H1 (cell line): ENCODE results near the gene RNASE11. TPM values are rescaled to one million over a fixed set of nuclear protein-coding genes. Genes with fewer than 3 reads are reported as not detected.

ENCODE experiments used
- CTCF ChIA-PET: fragments of 300-600 bp; sonication (Branson Sonifier 250); formaldehyde crosslinking; loops from one replicate; lab custom pipeline; 2021; ENCODE audit not compliant: partially characterized antibody; lab: Charles Lee
- POLR2A ChIA-PET: fragments of 300-600 bp; sonication (Branson Sonifier 250); formaldehyde crosslinking; loops from one replicate; lab custom pipeline; 2021; ENCODE audit warnings: inconsistent platforms; ENCODE audit not compliant: partially characterized antibody; lab: Charles Lee
- DNase-seq, 2 experiments: peaks; one replicate each; pipeline versions ENCODE4 v3.0.0 to v3.0.0-alpha.2; 2010 to 2022; ENCODE audit warnings: low spot score in 2 of 2, low read depth in 1 of 2, mixed read lengths in 1 of 2
- FAIRE-seq: peaks from 2 replicates; lab custom pipeline; 2011; peaks lifted over from hg19 to GRCh38; lab: Jason Lieb, UNC
- H2AFZ ChIP-seq: 2 replicates; pipeline ENCODE4 v1.8.1; 2012; ENCODE audit warnings: low read length, inconsistent platforms
- H2AK5ac ChIP-seq: 2 replicates; pipeline ENCODE4 v1.6.1; 2013; ENCODE audit warnings: low read depth, low read length
- H2BK120ac ChIP-seq: replicated peaks from 2 replicates; pipeline ENCODE3; 2013; ENCODE audit warnings: low read depth, low read length, inconsistent platforms
- H2BK12ac ChIP-seq: 2 replicates; pipeline ENCODE4 v1.6.1; 2013; ENCODE audit warnings: low read depth, low read length
- H2BK15ac ChIP-seq: 2 replicates; pipeline ENCODE4 v1.6.1; 2013; ENCODE audit warnings: low read length
- H2BK20ac ChIP-seq: 2 replicates; pipeline ENCODE4 v1.6.1; 2013; ENCODE audit warnings: low read length
- H2BK5ac ChIP-seq: 2 replicates; pipeline ENCODE4 v1.6.1; 2013; ENCODE audit warnings: low read depth, low read length
- H3K14ac ChIP-seq: 2 replicates; pipeline ENCODE4 v1.6.1; 2013; ENCODE audit warnings: inconsistent platforms; ENCODE audit not compliant: insufficient read length
- H3K18ac ChIP-seq: 2 replicates; pipeline ENCODE4 v1.6.1; 2013; ENCODE audit warnings: low read length; ENCODE audit errors: extremely low read depth
- H3K23ac ChIP-seq: 2 replicates; pipeline ENCODE4 v1.6.1; 2013; ENCODE audit warnings: inconsistent platforms; ENCODE audit not compliant: insufficient read length
- H3K23me2 ChIP-seq: 2 replicates; pipeline ENCODE4 v1.6.1; 2013; ENCODE audit warnings: low read depth, low read length
- H3K27ac ChIP-seq: 2 replicates; pipeline ENCODE4 v1.6.1; 2011; ENCODE audit warnings: low read depth, low read length, inconsistent platforms
- H3K27me3 ChIP-seq, 4 experiments: replicated peaks in 1 of 4; 1 replicate in 1 of 4; 2 replicates in 3 of 4; pipeline versions ENCODE4 v1.6.1 to v1.8.1; 2011 to 2013; ENCODE audit warnings: low read length in 3 of 4, mild to moderate bottlenecking in 3 of 4, inconsistent platforms in 2 of 4, mixed read lengths in 2 of 4, moderate library complexity in 1 of 4; ENCODE audit not compliant: control insufficient read depth in 3 of 4, insufficient read depth in 3 of 4; ENCODE audit errors: extremely low read depth in 1 of 4
- H3K36me3 ChIP-seq, 4 experiments: 2 replicates each; pipeline versions ENCODE4 v1.6.1 to v1.8.1; 2011 to 2013; ENCODE audit warnings: mild to moderate bottlenecking in 4 of 4, low read length in 3 of 4, moderate library complexity in 2 of 4, control low read depth in 1 of 4, inconsistent platforms in 1 of 4; ENCODE audit not compliant: insufficient read depth in 4 of 4, control insufficient read depth in 2 of 4
- H3K4ac ChIP-seq: replicated peaks from 2 replicates; pipeline ENCODE3; 2013; ENCODE audit warnings: low read length, low read depth, mixed read lengths, inconsistent platforms; ENCODE audit not compliant: insufficient read length
- H3K4me1 ChIP-seq, 4 experiments: replicated peaks in 1 of 4; 1 replicate in 1 of 4; 2 replicates in 3 of 4; pipeline versions ENCODE4 v1.6.1 to v1.8.1; 2011 to 2013; ENCODE audit warnings: low read length in 3 of 4, inconsistent platforms in 2 of 4, mixed read lengths in 1 of 4; ENCODE audit not compliant: insufficient read depth in 4 of 4, control insufficient read depth in 3 of 4
- H3K4me2 ChIP-seq, 2 experiments: 2 replicates each; pipeline versions ENCODE4 v1.6.1 to v1.8.1; 2011 to 2013; ENCODE audit warnings: low read depth in 2 of 2, low read length in 2 of 2, control low read depth in 1 of 2, inconsistent platforms in 1 of 2, mild to moderate bottlenecking in 1 of 2; ENCODE audit not compliant: insufficient read depth in 1 of 2
- H3K4me3 ChIP-seq, 4 experiments: fragments of 200-600, 300-600 bp in 1 of 4; sonication (generic), shearing (Covaris generic), sonication (Bioruptor Twin) in 1 of 4; 2 replicates each; pipeline versions ENCODE4 v1.5.1 to v1.8.1; 2011 to 2016; ENCODE audit warnings: low read length in 4 of 4, low read depth in 3 of 4, control low read depth in 2 of 4, inconsistent platforms in 2 of 4, mild to moderate bottlenecking in 2 of 4, mixed read lengths in 1 of 4, moderate library complexity in 1 of 4; ENCODE audit not compliant: insufficient read depth in 2 of 4; ENCODE audit errors: extremely low read depth in 1 of 4
- H3K56ac ChIP-seq: replicated peaks from 2 replicates; pipeline ENCODE3; 2013; ENCODE audit warnings: low read depth, mild to moderate bottlenecking, mixed read lengths, low read length, inconsistent platforms; ENCODE audit not compliant: insufficient read length
- H3K79me1 ChIP-seq: 2 replicates; pipeline ENCODE4 v1.6.1; 2013; ENCODE audit warnings: low read depth, low read length, control low read depth
- H3K79me2 ChIP-seq, 2 experiments: 2 replicates each; pipeline versions ENCODE4 v1.6.1 to v1.8.1; 2012 to 2013; ENCODE audit warnings: low read length in 2 of 2, mild to moderate bottlenecking in 2 of 2, inconsistent platforms in 1 of 2; ENCODE audit not compliant: insufficient read depth in 2 of 2, control insufficient read depth in 1 of 2
- H3K9ac ChIP-seq, 4 experiments: replicated peaks in 1 of 4; 1 replicate in 1 of 4; 2 replicates in 3 of 4; pipeline versions ENCODE4 v1.6.1 to v1.8.1; 2011 to 2013; ENCODE audit warnings: low read depth in 3 of 4, low read length in 3 of 4, control low read depth in 2 of 4, mild to moderate bottlenecking in 2 of 4, moderate library complexity in 2 of 4, inconsistent platforms in 1 of 4; ENCODE audit errors: extremely low read depth in 1 of 4
- H3K9me3 ChIP-seq, 2 experiments: 2 replicates each; pipeline versions ENCODE4 v1.6.1 to v1.8.1; 2012 to 2013; ENCODE audit warnings: mild to moderate bottlenecking in 2 of 2, moderate library complexity in 2 of 2, control low read depth in 1 of 2, inconsistent platforms in 1 of 2, low read depth in 1 of 2, low read length in 1 of 2, mixed read lengths in 1 of 2; ENCODE audit not compliant: insufficient read depth in 2 of 2
- H4K20me1 ChIP-seq, 2 experiments: replicated peaks in 1 of 2; 2 replicates each; pipeline versions ENCODE3 to v1.8.1; 2011 to 2013; ENCODE audit warnings: inconsistent platforms in 2 of 2, low read length in 2 of 2, mild to moderate bottlenecking in 1 of 2; ENCODE audit not compliant: insufficient read depth in 2 of 2, control insufficient read depth in 1 of 2
- H4K5ac ChIP-seq: 2 replicates; pipeline ENCODE4 v1.6.1; 2013; ENCODE audit warnings: low read length, low read depth, mixed read lengths, inconsistent platforms; ENCODE audit not compliant: insufficient read length
- H4K8ac ChIP-seq: 2 replicates; pipeline ENCODE4 v1.8.0; 2013; ENCODE audit warnings: mild to moderate bottlenecking, moderate library complexity, low read length, inconsistent platforms; ENCODE audit not compliant: insufficient read depth; ENCODE audit errors: extremely low read depth
- H4K91ac ChIP-seq: replicated peaks from 2 replicates; pipeline ENCODE3; 2013; ENCODE audit warnings: low read length, mixed read lengths, inconsistent platforms; ENCODE audit not compliant: insufficient read length
- ATF3 ChIP-seq: IDR thresholded peaks from 2 replicates; pipeline ENCODE4 v1.6.1; 2011; ENCODE audit warnings: low read depth, mild to moderate bottlenecking, low read length; ENCODE audit not compliant: insufficient read depth
- BRCA1 ChIP-seq: IDR thresholded peaks from 2 replicates; pipeline ENCODE4 v1.6.1; 2012; ENCODE audit warnings: low read depth, low read length, improper control_type of control experiment
- CBX8 ChIP-seq: fragments of 300-800, 300-1000 bp; sonication (generic); IDR thresholded peaks from 2 replicates; pipeline ENCODE4 v1.7.1; 2016; ENCODE audit warnings: low read depth, low read length, borderline replicate concordance
- GABPA ChIP-seq: IDR thresholded peaks from 2 replicates; pipeline ENCODE4 v1.6.1; 2011; ENCODE audit warnings: mild to moderate bottlenecking, low read length, moderate library complexity, borderline replicate concordance; ENCODE audit not compliant: insufficient read depth
- HDAC6 ChIP-seq: IDR thresholded peaks from one replicate; pipeline ENCODE4 v1.7.1; 2012; ENCODE audit warnings: low read depth, mild to moderate bottlenecking, inconsistent platforms, low read length, moderate library complexity
- NANOG ChIP-seq: IDR thresholded peaks from 2 replicates; pipeline ENCODE4 v1.6.1; 2011; ENCODE audit warnings: low read length, low read depth, mild to moderate bottlenecking, inconsistent platforms; ENCODE audit not compliant: insufficient read depth, poor library complexity, severe bottlenecking
- POLR2A ChIP-seq, 2 experiments: IDR thresholded peaks; 1 replicate in 1 of 2; 2 replicates in 1 of 2; pipeline ENCODE4 v1.6.1; 2011; ENCODE audit warnings: low read depth in 2 of 2, low read length in 2 of 2, mild to moderate bottlenecking in 2 of 2; ENCODE audit errors: control extremely low read depth in 1 of 2
- POU5F1 ChIP-seq: IDR thresholded peaks from 2 replicates; pipeline ENCODE4 v1.6.1; 2011; ENCODE audit warnings: low read depth, mild to moderate bottlenecking, low read length, moderate library complexity
- RAD21 ChIP-seq, 2 experiments: IDR thresholded peaks in 1 of 2; conservative IDR thresholded peaks in 1 of 2; 2 replicates each; pipeline ENCODE4 v1.6.1; 2011; ENCODE audit warnings: low read depth in 2 of 2, low read length in 2 of 2, improper control_type of control experiment in 1 of 2, inconsistent platforms in 1 of 2, mild to moderate bottlenecking in 1 of 2, moderate library complexity in 1 of 2
- RFX5 ChIP-seq: IDR thresholded peaks from 2 replicates; pipeline ENCODE4 v1.6.1; 2011; ENCODE audit warnings: low read depth, low read length, improper control_type of control experiment, borderline replicate concordance
- SIRT6 ChIP-seq: IDR thresholded peaks from one replicate; pipeline ENCODE4 v1.7.1; 2012; ENCODE audit warnings: low read length, inconsistent platforms
- SIX5 ChIP-seq: IDR thresholded peaks from 2 replicates; pipeline ENCODE4 v1.6.1; 2011; ENCODE audit warnings: mild to moderate bottlenecking, low read depth, low read length
- SP2 ChIP-seq: IDR thresholded peaks from 2 replicates; pipeline ENCODE4 v1.6.1; 2012; ENCODE audit warnings: mild to moderate bottlenecking, low read length, inconsistent platforms
- SP4 ChIP-seq: IDR thresholded peaks from 2 replicates; pipeline ENCODE4 v1.6.1; 2012; ENCODE audit warnings: low read length, inconsistent platforms
- SRF ChIP-seq: IDR thresholded peaks from 2 replicates; pipeline ENCODE4 v1.6.1; 2011; ENCODE audit warnings: mild to moderate bottlenecking, low read depth, low read length, moderate library complexity
- WGBS, 2 experiments: shearing (Covaris generic) in 1 of 2; methylation state at CpG; one replicate each; pipeline versions ENCODE4 v1.1.6 to v1.1.7; 2013 to 2015; ENCODE audit warnings: low lambda C conversion rate in 2 of 2, mixed read lengths in 2 of 2, inconsistent platforms in 1 of 2, low coverage in 1 of 2, missing lambda C conversion rate in 1 of 2; ENCODE audit not compliant: insufficient replicate concordance in 2 of 2, insufficient coverage in 1 of 2, insufficient read length in 1 of 2; ENCODE audit errors: extremely low coverage in 1 of 2, missing lambda C conversion rate in 1 of 2; 5-methylcytosine and 5-hydroxymethylcytosine counted together
- polyA plus RNA-seq, 7 experiments: library from polyadenylated mRNA; depleted of rRNA in 3 of 7; stranded (reverse) in 5 of 7; unstranded in 2 of 7; fragments of >200 nt in 5 of 7; fragments of 200-250 nt in 2 of 7; gene quantifications; 1 replicate in 5 of 7; 2 replicates in 1 of 7; 4 replicates in 1 of 7; pipeline versions ENCODE4 v1.2.1 to v1.2.3, GENCODE V29; 2011 to 2013; ENCODE audit warnings: missing spikeins in 2 of 7, mixed read lengths in 2 of 7
- total RNA-seq: library from RNA; stranded (reverse); fragmentation: NEBNext Ultra II Directional; extraction: Animal tissue kit (Norgen Biotek cat#: 25700); gene quantifications from 2 replicates; pipeline ENCODE4 v1.2.1, GENCODE V29; 2021

Gene RNASE11
- total and polyA plus RNA-seq, 2 of the 8 experiments (the other 6 are each of a cell fraction or from before 2014, with no cell fraction given), result not detected

GRCh38 chr14:20557212-20557542 is 30.6 kb downstream of the RNASE11 start:
- Histone ChIP-seq H2BK15ac (no peak overlapping the region), H3K56ac (no peak overlapping the region), H3K23ac (no peak overlapping the region), H3K18ac (no peak overlapping the region), H4K5ac (no peak overlapping the region), H2BK120ac (no peak overlapping the region), H3K4me2 (no peak overlapping the region), H3K14ac (no peak overlapping the region), H3K9me3 (no peaks in the 10 kb centered on the region), H2AFZ (no peak overlapping the region), H3K4me3 (no peak overlapping the region), H3K23me2 (no peaks in the 10 kb centered on the region; the same call in 1 of the 2 replicates), H3K4me1 (peaks cover 2 to 10% (median 5%) of the 10 kb centered on the region in 4 experiments; a peak in 5 of 7 replicates), H4K91ac (no peak overlapping the region), H3K79me2 (no peaks in the 10 kb centered on the region), H3K27ac (no peak overlapping the region), H2BK20ac (no peak overlapping the region; the same call in 1 of the 2 replicates), H4K20me1 (no peaks in the 10 kb centered on the region), H4K8ac (no peak overlapping the region), H3K27me3 (no peaks in the 10 kb centered on the region), H3K9ac (no peak overlapping the region), H3K4ac (no peak overlapping the region), H3K36me3 (no peaks in the 10 kb centered on the region), H2BK5ac (peak overlapping the region; percentile 48; the same call in 1 of the 2 replicates), H2AK5ac (no peak overlapping the region), H2BK12ac (0 out of 2 replicates have a peak overlapping the region, but pooled peaks have one; percentile 19), H3K79me1 (no peaks in the 10 kb centered on the region)
- 90% methylated on average over 2 of the region's 2 CpGs; no CpG with 5 or more reads in 1 of the 2 experiments for WGBS, 2 experiments
- ChIA-PET CTCF (interaction anchor here (1.3 kb wide), 1 partner anchor 35 kb away, joined by 3 read pairs; no protein-coding TSS in a partner anchor), POLR2A (no interaction called here)
- DNase-seq, result no peak
- no peak for FAIRE-seq
- TF ChIP-seq SIX5, result no peak
- no peak for TF ChIP-seq SRF
- no peak for TF ChIP-seq HDAC6
- TF ChIP-seq SP4, result no peak
- no peak for TF ChIP-seq RAD21 (IDR thresholded peaks at IDR 0.05 in 1 of 2, conservative IDR thresholded peaks at IDR 0.05 in 1 of 2; ENCODE audit: low read depth in 2 of 2, low read length in 2 of 2)
- no peak for TF ChIP-seq GABPA
- TF ChIP-seq CBX8, result no peak
- no peak for TF ChIP-seq POLR2A (IDR thresholded peaks at IDR 0.05; ENCODE audit: control extremely low read depth in 1 of 2, low read depth in 2 of 2, low read length in 2 of 2)
- TF ChIP-seq SP2, result no peak
- TF ChIP-seq SIRT6, result no peak
- no peak for TF ChIP-seq NANOG
- TF ChIP-seq RFX5, result no peak
- no peak for TF ChIP-seq POU5F1
- no peak for TF ChIP-seq ATF3
- TF ChIP-seq BRCA1, result no peak
